C4-2B (cell line): ENCODE results near the gene CKS1B.

ENCODE experiments used
- H3K27ac ChIP-seq: fragments of 450-650 bp; 2 replicates; pipeline ENCODE4 v1.5.1; 2017
- CTCF ChIP-seq: fragments of 450-650 bp; conservative IDR thresholded peaks from 2 replicates; pipeline ENCODE4 v1.5.1; 2017; ENCODE audit warnings: mild to moderate bottlenecking
- ZFX ChIP-seq: fragments of 450-650 bp; IDR thresholded peaks from 2 replicates; pipeline ENCODE4 v1.6.1; 2017

Gene CKS1B

GRCh38 chr1:154943649-154944400, 30.7 kb upstream of the CKS1B start:
- TF ChIP-seq CTCF (peak; percentile 95), ZFX (no peak)
- no peak overlapping the region for H3K27ac ChIP-seq

GRCh38 chr1:154944401-154945159, 29.9 kb upstream of the CKS1B start:
- H3K27ac ChIP-seq, result no peak overlapping the region
- TF ChIP-seq CTCF, result no peak
- TF ChIP-seq ZFX, result no peak

- TF ChIP-seq CTCF (no peak), ZFX (no peak)
- no peak overlapping the region for H3K27ac ChIP-seq
Observed at GRCh38 chr1:154945160-154945961, 29.1 kb upstream of the CKS1B start.

GRCh38 chr1:154945962-154946850, 28.3 kb upstream of the CKS1B start:
- no peak overlapping the region for H3K27ac ChIP-seq
- TF ChIP-seq CTCF, result no peak
- no peak for TF ChIP-seq ZFX

GRCh38 chr1:154948079-154948478, 26.4 kb upstream of the CKS1B start:
- H3K27ac ChIP-seq, result no peak overlapping the region
- TF ChIP-seq CTCF (no peak), ZFX (no peak)

GRCh38 chr1:154951901-154952657, 22.4 kb upstream of the CKS1B start:
- TF ChIP-seq CTCF, result no peak
- no peak for TF ChIP-seq ZFX
- H3K27ac ChIP-seq, result no peak overlapping the region
